IPS-11a (cell line): ENCODE results near the gene EFHD2.
"Not testable (repeated sequence)": the region's sequence is repeated elsewhere in the genome, so short reads cannot be mapped to it uniquely, and the experiment has no call there.

Source experiments
- H3K4me3 ChIP-seq: one replicate; pipeline ENCODE4 v1.5.1; 2013; ENCODE audit warnings: low read depth, low read length, control low read depth

EFHD2 gene

GRCh38 chr1:15428815-15429435, 19.2 kb downstream of the EFHD2 start:
- no peak overlapping the region for H3K4me3 ChIP-seq

GRCh38 chr1:15429701-15430149, 20.0 kb downstream of the EFHD2 start:
- H3K4me3 ChIP-seq = no peak overlapping the region

GRCh38 chr1:15430787-15431570, 21.3 kb downstream of the EFHD2 start:
- H3K4me3 ChIP-seq = no peak overlapping the region

GRCh38 chr1:15431571-15431948, 21.9 kb downstream of the EFHD2 start:
- H3K4me3 ChIP-seq = no peak overlapping the region

GRCh38 chr1:15432324-15432723, 22.6 kb downstream of the EFHD2 start:
- H3K4me3 ChIP-seq = no peak overlapping the region

GRCh38 chr1:15433471-15433870, 23.8 kb downstream of the EFHD2 start:
- H3K4me3 ChIP-seq = no peak overlapping the region

- not testable (repeated sequence) for H3K4me3 ChIP-seq
These were observed 25.1 kb downstream of the EFHD2 start for GRCh38 chr1:15434739-15435138.

GRCh38 chr1:15435239-15436077, 25.8 kb downstream of the EFHD2 start:
- no peak overlapping the region for H3K4me3 ChIP-seq

- no peak overlapping the region for H3K4me3 ChIP-seq
These were observed 27.3 kb downstream of the EFHD2 start for GRCh38 chr1:15436881-15437442.

- no peak overlapping the region for H3K4me3 ChIP-seq
These were observed 29.6 kb downstream of the EFHD2 start for GRCh38 chr1:15439325-15439724.

- no peak overlapping the region for H3K4me3 ChIP-seq
These were observed 30.7 kb downstream of the EFHD2 start for GRCh38 chr1:15440357-15440756.

GRCh38 chr1:15441247-15441646, 31.6 kb downstream of the EFHD2 start:
- no peak overlapping the region for H3K4me3 ChIP-seq

GRCh38 chr1:15442119-15442518, 32.4 kb downstream of the EFHD2 start:
- H3K4me3 ChIP-seq = no peak overlapping the region

GRCh38 chr1:15442759-15443158, 33.1 kb downstream of the EFHD2 start:
- no peak overlapping the region for H3K4me3 ChIP-seq

- H3K4me3 ChIP-seq = no peak overlapping the region
These were observed 33.6 kb downstream of the EFHD2 start for GRCh38 chr1:15443281-15443680.

- no peak overlapping the region for H3K4me3 ChIP-seq
These were observed 35.0 kb downstream of the EFHD2 start for GRCh38 chr1:15444468-15445389.

- no peak overlapping the region for H3K4me3 ChIP-seq
These were observed 35.9 kb downstream of the EFHD2 start for GRCh38 chr1:15445390-15446122.

GRCh38 chr1:15446212-15446611, 36.5 kb downstream of the EFHD2 start:
- H3K4me3 ChIP-seq = no peak overlapping the region

GRCh38 chr1:15448877-15449462, 39.3 kb downstream of the EFHD2 start:
- H3K4me3 ChIP-seq = no peak overlapping the region
